ENCODE data around the gene ACTR3C.

Gene ACTR3C

DNA sequence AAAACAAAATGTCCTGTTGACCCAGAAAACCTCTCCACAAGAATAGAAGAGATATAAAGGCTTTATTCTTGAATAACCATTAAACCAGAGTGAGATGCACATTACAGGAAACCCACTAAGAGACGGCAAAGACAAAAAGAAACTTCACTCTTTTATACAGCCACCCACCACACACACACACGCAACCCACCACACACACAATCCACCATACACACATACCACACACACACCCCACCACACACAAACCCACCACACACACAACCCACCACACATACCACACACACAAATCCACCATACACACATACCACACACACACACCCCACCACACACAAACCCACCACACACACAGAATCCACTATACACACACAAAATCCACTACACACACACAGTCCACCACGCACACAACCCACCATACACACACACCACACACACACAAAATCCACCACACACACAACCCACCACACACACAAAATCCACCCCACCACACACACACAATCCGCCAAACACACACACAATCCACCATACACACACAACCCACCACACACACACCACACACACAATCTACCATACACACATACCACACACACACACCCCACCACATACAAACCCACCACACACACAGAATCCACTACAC is 35.8 kb upstream of the ACTR3C start:
- DNase-seq, result no peak

DNA sequence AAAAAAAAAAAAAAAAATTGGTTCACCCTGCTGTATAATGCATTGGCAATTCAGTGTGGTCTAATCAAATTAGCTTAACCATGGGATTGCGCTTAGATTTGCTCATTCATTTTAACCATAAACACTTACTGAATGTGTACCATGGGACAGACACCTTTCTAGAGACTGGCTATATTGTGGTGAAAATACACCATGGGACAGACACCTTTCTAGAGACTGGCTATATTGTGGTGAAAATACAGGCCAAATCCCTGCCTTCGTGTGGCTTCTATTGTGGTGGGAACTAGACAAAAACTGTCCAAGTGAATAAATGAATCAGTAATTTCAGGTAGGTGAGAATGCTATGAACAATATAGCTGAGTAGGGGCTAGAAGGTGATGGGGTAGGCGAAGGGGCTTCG is 35.1 kb upstream of the ACTR3C start:
- no peak for DNase-seq

DNA sequence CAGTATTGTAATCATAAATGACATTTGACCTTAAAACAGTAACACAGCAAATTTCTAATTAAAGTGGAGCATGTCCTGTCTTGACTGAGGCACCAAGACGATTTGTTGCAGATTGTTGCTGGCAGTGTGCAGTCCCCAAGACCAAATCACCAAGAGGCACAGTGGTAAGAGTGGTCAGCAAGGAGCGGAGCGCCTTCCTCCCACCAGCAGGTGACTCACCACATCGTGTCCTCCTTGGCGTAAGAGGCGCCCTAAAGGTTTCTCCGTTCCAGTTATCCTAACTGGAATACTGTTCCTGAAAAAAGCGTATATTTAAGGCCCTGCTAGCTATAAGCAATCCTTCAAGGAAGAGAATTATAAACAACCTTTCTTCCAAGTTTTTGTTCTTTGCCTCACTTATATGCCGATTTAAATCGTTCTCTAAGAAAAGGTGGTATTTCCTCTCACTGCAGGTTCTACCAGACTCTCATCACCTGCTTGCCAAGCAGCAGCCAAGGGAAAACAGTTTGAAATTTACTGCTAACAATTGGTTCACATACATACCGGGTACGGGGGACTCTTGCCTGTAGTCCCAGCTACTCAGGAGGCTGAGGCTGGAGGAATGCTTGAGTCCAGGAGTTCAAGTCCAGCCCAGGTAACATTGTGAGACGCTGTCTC is 34.6 kb upstream of the ACTR3C start:
- DNase-seq, result peak; percentile 64

DNA sequence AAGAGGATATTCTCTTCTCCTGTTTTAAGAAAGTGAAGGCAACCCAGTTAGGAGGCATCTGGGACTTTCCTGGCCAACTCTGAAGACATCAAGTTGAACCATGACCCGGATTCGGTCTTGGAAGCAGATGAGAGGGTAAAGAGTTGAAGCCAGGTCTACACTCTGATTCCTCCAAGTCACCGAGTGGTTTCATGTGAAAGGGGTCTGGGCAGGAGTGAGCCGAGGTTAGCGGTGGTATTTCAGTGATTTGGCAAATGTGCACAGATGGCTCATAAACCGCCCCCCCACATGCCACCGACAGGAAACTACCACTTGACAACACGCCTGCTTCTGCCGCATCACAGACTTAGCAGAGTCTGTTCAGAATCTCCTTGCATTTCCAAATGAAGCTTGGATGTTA is 33.9 kb upstream of the ACTR3C start:
- peak; percentile 85 for DNase-seq

DNA sequence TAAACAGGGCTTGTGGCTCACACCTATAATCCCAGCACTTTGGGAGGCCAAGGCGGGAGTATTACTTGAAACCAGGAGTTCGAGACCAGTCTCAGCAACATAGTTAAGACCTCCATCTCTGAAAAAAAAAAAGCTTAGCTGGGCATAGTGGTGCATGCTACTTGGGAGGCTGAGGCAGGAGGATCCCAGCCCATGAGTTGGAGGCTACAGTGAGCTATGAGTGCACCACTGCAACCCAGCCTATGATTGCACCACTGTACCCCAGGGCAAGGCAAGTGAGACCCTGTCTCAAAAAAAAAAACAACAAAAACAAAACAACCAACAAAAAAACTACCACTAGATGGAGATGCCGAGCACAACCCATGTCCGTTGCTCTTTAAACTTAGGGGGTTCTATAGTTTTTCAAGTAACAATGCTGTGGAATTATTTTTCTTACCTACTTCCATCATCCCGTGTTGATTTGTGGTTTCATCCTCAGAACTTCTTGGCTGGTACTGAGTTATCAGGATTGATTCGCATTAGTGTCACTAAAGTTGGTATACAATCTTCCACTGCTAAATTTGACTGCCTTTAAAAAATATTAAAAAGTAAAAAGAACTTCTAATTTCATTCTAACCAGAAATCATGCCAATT is 33.0 kb upstream of the ACTR3C start:
- DNase-seq, result peak; percentile 65

DNA sequence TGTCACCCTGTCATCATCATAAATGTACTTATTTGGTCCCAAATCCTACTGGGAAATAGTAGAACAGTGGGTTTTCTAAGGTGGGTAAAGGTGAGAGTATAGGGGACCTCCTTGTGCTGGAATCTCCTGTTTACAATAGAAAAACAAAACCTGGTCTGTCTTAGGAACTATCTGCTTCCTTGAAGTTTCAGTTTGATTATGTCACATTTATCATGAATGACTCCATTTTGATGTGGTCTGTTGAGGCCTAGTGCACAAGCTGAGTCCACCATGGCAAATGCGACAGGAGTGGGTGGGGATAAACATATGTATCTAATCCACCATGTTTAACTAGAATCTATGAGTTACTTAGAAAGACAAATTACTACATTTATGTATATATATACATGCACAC is 32.3 kb upstream of the ACTR3C start:
- DNase-seq, result no peak

DNA sequence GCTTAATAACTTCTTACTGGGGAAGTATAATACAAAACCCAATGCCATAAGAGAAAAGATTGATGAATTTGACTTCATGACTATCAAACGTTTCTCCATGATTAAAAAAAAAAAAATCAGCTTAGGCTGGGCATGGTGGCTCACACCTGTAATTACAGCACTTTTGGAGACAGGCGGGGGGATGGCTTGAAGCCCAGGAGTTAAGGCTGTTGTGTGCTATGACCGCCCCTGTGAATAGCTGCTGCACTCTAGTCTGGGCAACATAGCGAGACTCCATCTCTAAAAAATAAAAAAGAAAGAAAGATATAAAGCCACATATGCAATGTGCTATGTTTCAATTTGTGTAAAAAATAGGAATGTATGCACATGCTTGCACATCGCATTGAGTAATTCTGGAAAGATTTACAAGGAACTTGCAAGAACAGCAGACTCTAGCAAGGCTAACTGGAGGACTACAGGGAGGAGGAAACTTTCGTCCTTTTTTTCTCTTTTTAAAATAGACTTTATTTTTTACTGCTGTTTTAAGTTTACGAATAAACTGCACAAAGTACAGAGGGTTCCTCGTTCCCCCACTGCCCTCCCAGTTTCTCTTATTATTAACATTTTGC is 28.3 kb upstream of the ACTR3C start:
- DNase-seq, result no peak

DNA sequence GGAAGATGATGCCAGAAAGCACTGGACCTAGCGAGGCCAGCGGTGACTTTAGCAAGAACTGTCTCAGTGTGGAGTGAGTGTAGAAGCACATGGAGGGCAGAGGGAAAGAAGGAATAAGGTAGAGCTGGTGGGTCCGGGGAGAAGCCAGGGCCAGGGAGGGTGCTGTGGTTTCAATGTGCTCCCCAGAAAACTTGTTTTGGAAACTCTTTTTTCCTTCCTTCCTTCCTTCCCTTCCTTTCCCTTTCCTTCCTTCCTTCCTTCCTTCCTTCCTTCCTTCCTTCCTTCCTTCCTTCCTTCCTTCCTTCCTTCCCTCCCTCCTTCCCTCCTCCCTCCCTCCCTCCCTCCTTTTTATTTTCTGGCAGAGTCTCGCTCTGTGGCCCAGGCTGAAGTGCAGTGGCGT is 23.6 kb upstream of the ACTR3C start:
- DNase-seq, result no peak

DNA sequence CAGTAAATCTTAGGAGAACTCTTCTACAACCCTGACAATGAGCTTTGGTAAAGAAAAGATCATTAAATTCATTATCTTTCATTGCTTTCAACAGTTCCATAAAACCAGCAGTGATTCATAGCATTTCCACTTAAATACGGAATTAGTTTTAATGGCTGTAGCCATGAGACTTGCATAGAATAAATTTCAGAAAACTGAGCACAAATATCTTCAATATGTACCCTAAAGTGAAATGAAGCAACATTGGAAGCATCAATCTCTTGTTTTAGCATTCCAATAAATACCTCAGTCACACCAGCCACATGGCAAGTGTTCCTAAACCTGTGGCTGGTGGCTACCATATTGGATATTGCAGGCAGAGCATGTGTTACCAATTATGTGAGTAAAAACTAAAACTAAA is 21.7 kb upstream of the ACTR3C start:
- no peak for DNase-seq

DNA sequence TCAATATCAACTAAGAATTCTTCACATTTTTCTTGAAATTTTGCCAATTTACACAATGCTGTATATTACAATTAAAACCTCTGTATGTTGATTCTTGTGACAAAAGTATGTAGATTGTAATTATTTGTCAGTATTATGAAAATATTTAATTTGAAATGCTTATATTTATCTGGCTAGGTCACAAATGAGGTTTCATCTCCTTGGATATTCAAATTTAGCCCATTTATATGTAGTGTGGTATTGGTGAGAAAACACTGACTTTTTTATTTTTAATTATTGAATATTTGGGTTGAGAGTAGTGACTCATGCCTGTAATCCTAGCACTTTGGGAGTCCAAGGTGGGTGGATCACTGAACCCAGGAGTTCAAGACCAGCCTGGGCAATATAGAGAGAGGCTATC is 21.0 kb upstream of the ACTR3C start:
- no peak for DNase-seq

DNA sequence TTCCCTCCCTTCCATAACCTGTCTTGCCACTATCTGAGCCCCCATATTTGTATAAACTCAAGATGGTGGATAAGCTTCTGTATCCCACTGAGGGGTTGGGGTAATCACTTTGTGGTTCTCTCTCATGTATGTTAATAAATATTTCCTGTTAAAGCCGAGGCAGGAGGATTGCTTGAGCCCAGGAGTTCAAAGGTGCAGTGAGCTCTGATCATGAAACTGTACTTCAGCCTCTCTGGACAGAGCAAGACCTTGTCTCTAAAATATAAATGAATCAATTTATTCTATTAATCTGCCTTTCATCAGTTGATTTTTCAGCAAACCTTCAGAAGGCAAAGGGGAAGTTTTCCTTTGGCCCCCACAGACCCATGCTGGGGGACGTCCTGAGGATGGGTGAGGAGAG is 19.9 kb upstream of the ACTR3C start:
- no peak for DNase-seq

DNA sequence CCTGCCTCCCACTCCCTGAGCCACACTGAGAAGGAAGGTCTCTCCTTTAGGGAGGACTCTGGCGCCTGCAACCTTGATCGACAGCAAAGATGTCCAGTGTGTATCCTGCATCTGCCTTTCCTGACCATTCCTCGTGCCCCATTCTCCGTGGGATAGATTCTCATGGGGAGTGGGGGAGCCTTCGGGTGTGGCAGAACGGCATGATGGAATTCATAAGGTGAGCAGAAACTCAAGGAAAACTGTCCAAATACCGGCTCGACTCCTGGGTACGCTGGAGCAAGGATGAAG is 18.7 kb upstream of the ACTR3C start:
- no peak for DNase-seq

DNA sequence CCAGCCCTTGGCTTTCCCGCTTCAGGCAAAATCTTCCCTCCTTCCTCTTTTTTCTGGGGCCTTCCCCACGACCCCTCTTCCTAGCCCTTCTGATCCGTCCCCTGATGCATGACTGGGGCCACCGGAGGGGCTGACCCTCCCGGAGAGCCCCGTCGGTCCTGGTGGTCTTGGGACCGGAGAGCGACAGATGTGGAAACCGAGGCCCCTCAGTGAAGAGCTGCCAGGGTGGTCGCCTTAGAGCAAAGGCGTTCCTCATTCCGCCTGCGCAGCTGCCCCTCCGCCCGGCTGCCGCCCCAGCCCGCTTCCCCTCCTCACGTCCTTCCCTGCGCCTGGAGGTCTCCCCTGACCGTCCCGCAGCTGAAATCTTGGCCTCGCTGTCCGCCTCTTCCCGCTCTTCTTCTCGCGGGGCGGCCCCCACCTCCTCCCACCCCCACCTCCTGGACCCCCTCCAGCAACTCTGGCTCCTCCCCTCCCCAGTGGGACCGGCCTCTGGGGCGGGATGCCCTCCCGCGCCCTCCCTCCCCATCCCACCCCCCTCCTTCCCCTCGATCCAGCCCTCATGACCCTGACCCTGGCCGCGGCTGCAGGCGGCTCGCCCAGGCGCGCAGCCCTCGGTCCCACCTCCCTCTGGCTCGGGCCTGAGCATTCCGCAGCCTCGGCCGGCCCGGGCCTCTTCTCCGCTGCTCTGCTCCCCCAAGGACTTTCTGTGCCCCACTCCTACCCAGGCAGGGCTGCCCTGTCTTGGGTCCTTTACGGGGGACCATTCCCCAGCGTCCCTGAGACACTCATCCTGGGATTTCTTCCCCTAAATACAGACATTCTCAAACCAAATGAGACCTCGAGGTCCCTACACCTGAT is 18.1 kb upstream of the ACTR3C start, which contains the start of gene RARRES2:
Gene RARRES2, minus strand, starts transcription at position 367 of the 858 bp plus-strand sequence. CDS start 1,020 bp downstream, outside the sequence.
- DNase-seq, result no peak

DNA sequence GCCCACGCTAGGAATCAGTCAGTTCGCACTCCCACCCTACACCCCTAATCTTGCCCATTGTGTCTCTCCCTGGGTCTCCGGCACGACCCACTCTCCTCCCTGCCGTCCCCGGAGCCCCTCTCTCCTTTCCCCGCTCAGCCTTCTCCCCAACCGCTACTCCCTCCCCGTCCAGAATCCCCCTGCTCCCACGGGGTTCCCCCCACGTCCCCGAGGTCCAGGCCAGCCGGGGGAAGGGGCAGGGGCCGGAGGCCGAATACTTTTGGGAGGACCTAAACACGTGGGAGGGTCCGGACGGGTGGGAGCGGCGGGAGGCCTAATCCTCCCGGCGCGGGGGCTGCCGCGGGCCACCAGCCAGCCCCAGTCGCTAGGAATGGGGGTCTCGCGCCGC is 17.5 kb upstream of the ACTR3C start:
- no peak for DNase-seq

DNA sequence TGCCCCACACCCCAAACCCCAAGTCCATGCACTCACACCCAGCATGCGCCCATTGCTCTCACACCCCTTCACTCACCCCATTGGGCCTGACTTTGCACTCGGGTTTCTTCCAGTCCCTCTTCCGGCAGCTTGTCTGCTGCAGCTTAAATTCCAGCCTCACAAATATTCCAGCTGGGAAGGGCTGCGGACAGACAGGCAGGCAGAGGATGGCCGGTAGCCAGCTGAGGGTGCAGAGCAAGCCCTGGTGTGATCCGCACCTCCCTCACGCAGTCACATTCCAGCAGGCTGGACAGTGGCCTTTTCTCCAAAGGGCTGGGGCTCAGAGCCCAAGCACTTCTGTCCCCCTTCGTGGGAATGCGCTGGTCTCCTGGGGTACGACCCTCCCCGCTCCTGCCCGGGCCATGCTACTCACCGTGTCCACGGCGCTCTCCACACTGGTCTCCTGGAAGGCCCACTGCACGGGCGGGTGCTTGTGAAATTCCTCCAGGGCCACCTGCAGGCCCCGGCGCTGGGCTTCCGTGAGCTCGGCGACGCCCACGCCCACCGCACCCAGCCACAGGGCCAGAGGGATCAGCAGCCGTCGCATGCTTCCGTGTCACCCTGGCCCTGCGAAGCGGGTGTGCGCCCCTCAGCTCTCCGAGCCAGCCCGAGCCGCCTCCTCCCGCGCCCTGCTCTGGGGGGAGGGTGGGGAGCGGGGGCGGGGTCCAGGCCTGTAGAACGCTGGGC is 16.8 kb upstream of the ACTR3C start:
- no peak for DNase-seq

DNA sequence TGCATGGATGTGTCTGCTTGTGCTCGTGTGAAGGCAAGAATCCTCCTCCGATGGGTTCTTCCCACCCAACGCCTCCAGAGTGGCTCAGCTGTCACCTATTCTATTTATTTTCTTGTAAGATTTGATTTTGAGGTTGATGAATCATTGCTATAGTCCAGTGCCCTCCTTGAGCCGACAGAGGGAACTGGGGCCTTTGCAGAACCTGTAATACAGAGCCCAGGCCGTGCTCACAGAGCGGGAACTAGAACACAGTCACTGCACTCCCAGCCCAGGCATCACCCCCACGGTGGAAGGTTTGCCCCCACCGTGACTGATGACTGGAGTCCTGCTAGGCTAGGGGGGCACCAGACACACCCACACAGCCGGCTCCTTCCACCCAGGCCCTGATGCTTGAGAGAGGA is 16.1 kb upstream of the ACTR3C start:
- no peak for DNase-seq

DNA sequence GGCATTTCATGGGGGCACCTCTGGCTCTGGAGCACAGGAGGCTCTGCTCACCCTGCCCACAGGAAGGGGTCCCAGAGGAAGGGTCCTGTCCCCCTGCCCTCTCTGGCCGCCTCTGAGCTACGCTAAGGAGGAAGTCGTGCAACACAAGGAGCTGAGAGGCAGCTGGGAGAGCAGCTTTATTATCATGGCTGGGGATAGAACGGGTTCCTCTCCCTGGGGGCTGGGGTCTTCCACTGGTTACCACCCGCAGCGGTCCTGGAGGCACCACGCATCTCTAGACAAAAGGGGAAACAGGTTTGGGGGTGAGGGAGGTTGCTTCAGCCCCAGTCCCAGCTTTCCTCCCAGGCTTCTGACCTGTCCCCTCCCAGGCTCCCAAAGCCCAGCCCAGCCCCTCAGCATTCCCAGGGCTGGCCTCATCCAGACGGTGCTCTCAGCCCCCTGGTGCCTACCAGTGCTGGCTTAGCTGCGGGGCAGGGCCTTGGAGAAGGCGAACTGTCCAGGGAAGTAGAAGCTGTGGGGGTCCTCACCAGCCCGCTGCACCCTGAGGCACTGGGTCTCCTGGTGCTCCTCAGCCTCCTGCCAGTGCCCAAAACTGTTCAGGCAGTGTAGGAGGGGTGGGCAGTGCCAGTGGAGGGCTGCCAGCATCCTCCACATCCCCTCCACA is 15.0 kb upstream of the ACTR3C start:
- DNase-seq, result no peak

DNA sequence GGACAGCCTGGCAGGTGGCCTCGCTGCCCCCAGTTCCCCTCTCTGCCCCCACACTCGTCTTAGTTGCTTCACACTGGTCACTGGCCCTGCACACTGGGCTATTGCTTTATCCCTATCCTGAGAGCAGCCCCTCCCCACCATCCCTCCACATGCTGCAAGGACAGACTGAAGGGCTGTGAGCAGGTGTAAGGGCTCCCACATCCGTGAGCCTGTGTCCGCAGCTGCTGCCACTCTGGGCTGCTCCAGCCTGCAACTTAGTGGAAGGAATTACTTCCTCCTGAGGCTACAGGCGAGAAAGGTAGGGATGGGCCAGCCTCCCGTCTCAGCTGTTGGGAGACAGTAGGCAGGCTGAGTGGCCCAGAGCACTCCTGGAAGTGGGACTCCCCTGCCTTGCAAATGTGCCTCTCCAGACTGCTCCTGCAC is 14.3 kb upstream of the ACTR3C start:
- DNase-seq, result no peak

DNA sequence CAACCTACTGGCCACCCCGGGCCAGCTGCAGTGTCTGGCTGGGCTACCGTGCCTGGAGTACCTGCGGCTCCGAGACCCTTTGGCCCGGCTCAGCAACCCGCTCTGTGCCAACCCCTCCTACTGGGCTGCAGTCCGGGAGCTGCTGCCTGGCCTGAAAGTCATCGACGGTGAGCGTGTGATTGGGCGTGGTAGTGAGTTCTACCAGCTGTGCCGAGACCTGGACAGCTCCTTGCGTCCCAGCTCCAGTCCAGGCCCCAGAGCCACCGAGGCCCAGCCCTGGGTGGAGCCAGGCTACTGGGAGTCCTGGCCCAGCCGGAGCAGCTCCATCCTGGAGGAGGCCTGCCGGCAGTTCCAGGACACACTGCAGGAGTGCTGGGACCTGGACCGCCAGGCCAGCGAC is 13.8 kb upstream of the ACTR3C start:
- no peak for DNase-seq

DNA sequence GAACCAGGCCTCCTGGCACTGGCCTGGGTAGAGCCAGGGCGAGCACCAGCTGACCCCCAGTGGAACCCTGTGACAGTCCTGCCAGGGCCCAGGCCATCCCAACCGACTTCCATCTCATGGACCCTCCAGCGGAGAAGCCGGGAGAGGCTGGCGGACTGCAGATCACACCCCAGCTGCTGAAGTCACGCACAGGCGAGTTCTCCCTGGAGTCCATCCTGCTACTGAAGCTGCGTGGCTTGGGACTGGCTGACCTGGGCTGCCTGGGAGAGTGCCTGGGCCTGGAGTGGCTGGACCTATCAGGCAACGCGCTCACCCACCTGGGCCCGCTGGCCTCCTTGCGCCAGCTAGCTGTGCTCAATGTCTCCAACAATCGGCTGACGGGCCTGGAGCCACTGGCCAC is 13.4 kb upstream of the ACTR3C start:
- DNase-seq, result no peak

DNA sequence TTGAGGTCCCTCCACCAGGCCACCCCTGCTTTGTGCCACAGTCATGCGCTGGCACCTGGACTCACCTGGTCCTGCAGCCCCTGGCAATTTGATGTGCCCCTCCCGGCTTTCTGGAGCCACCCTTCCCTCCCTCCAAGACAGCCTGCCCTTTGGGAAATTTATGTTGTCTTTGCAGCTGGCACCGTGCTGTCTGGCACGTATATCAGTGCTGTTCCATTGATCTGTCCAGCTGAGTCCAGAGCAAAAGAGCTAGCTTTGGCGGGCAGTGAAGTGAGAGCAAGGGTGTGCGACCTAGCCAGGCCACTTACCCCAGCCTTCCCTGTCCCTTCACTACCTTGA is 12.4 kb upstream of the ACTR3C start:
- DNase-seq, result no peak

DNA sequence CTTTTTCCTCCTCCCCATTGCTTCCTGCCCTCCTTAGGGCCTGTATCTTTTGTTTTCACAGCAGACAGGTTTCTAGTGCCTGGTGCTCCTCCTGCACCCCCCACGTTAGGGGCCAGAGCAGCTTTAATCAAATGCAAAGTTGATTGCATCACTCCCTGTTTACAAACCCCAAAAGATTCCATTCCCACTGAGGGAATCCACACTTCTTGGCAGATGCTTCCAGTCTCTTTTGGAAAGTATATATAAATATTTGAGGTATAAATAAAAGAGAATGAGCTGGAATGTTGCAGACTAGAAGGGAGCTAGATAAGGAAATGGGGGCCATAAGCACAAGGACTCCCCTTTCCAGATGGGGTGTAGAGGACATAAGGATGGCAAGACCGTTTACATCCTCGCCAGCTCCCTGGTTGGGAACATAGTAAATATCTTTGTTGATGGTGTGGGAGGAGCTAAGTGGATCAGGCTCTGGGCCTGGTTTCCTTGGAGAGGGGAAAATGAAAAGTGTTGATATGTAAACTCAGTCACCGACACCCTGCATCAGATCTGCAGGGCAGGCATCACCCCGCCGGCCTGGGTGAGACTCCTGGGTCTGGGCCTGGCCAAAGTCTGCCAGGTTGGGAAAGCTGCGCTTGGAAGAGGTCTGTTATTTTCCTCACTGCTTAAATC is 11.9 kb upstream of the ACTR3C start:
- no peak for DNase-seq

Measured in activated effector memory CD4-positive, alpha-beta T cell treated with anti-CD3 and anti-CD28 coated beads, Interleukin-2, amount 50 U/mL, for 16 hours (primary cell).